Stimulated activated CD4-positive, alpha-beta T cell treated with anti-CD3 and anti-CD28 coated beads, TNF-alpha, amount 100 ng/mL, for 4 hours (primary cell): ENCODE data around the gene ZNF750.

Experiments used
- DNase-seq, 3 experiments: peaks; one replicate each; pipeline ENCODE4 v3.0.0-alpha.2; 2020; ENCODE audit warnings: low read depth in 3 of 3

The ZNF750 gene

GRCh38 chr17:82812058-82812457, 27.8 kb downstream of the ZNF750 start:
- DNase-seq: no peak

GRCh38 chr17:82810644-82811430, 29.0 kb downstream of the ZNF750 start:
- DNase-seq: no peak

- DNase-seq: no peak
Measured at GRCh38 chr17:82808921-82809905, 30.6 kb downstream of the ZNF750 start.

GRCh38 chr17:82808006-82808405, 31.8 kb downstream of the ZNF750 start:
- no peak for DNase-seq

- no peak for DNase-seq
Measured at GRCh38 chr17:82807562-82807961, 32.3 kb downstream of the ZNF750 start.

GRCh38 chr17:82807101-82807500, 32.7 kb downstream of the ZNF750 start:
- no peak for DNase-seq

- DNase-seq: no peak
Measured at GRCh38 chr17:82806645-82807044, 33.2 kb downstream of the ZNF750 start.

GRCh38 chr17:82805823-82806222, 34.0 kb downstream of the ZNF750 start:
- DNase-seq: no peak

GRCh38 chr17:82805254-82805653, 34.6 kb downstream of the ZNF750 start:
- DNase-seq: no peak

- DNase-seq: no peak
Measured at GRCh38 chr17:82804442-82805191, 35.2 kb downstream of the ZNF750 start.

GRCh38 chr17:82803606-82804005, 36.2 kb downstream of the ZNF750 start:
- no peak for DNase-seq

- DNase-seq: no peak
Measured at GRCh38 chr17:82803185-82803584, 36.6 kb downstream of the ZNF750 start.

- DNase-seq: no peak
Measured at GRCh38 chr17:82802075-82802780, 37.6 kb downstream of the ZNF750 start.

GRCh38 chr17:82801377-82801970, 38.3 kb downstream of the ZNF750 start:
- DNase-seq: no peak

GRCh38 chr17:82800885-82801284, 38.9 kb downstream of the ZNF750 start:
- DNase-seq: no peak

- DNase-seq: no peak
Measured at GRCh38 chr17:82799591-82799990, 40.2 kb downstream of the ZNF750 start.

- DNase-seq: no peak
Measured at GRCh38 chr17:82798752-82799151, 41.1 kb downstream of the ZNF750 start.

GRCh38 chr17:82797061-82797460, 42.8 kb downstream of the ZNF750 start:
- no peak for DNase-seq

- DNase-seq: no peak
Measured at GRCh38 chr17:82795615-82796014, 44.2 kb downstream of the ZNF750 start.

GRCh38 chr17:82794781-82795482, 44.9 kb downstream of the ZNF750 start:
- DNase-seq: no peak
